CD1c-positive myeloid dendritic cell (primary cell): ENCODE results near the gene EVI5.

Experiments used
- DNase-seq: peaks from one replicate; pipeline ENCODE4 v3.0.0-alpha.2; 2016; ENCODE audit errors: extremely low spot score

EVI5 gene

GRCh38 chr1:92784639-92785500 lies at the start of gene EVI5:
Gene EVI5, minus strand, starts transcription at chr1:92785108. Its CDS starts 48,562 bp downstream, at chr1:92736546.
- DNase-seq, result peak; percentile 97

- DNase-seq, result no peak
These were observed 49.7 kb upstream of the EVI5 start for GRCh38 chr1:92834617-92835016.

GRCh38 chr1:92833840-92834239 lies 48.9 kb upstream of the EVI5 start:
- no peak for DNase-seq

GRCh38 chr1:92832537-92833114 lies 47.7 kb upstream of the EVI5 start:
- no peak for DNase-seq

- DNase-seq, result peak; percentile 99
These were observed 47.0 kb upstream of the EVI5 start, which contains the start of gene RPL5 for GRCh38 chr1:92831762-92832536. Gene RPL5, plus strand, starts transcription at chr1:92832040. Its CDS starts 75 bp downstream, at chr1:92832115.

GRCh38 chr1:92831368-92831761 lies 46.5 kb upstream of the EVI5 start:
- DNase-seq, result no peak

GRCh38 chr1:92826792-92827191 lies 41.9 kb upstream of the EVI5 start:
- no peak for DNase-seq

- no peak for DNase-seq
These were observed 38.0 kb upstream of the EVI5 start for GRCh38 chr1:92822879-92823278.

GRCh38 chr1:92820551-92820950 lies 35.6 kb upstream of the EVI5 start:
- DNase-seq, result no peak

- DNase-seq, result no peak
These were observed 35.1 kb upstream of the EVI5 start for GRCh38 chr1:92820024-92820423.

GRCh38 chr1:92817986-92818764 lies 33.3 kb upstream of the EVI5 start:
- peak; percentile 54 for DNase-seq

- DNase-seq, result no peak
These were observed 32.3 kb upstream of the EVI5 start for GRCh38 chr1:92817137-92817697.

- DNase-seq, result no peak
These were observed 31.8 kb upstream of the EVI5 start for GRCh38 chr1:92816732-92817131.

GRCh38 chr1:92808381-92808780 lies 23.5 kb upstream of the EVI5 start:
- DNase-seq, result no peak

- no peak for DNase-seq
These were observed 20.3 kb upstream of the EVI5 start for GRCh38 chr1:92805216-92805615.

GRCh38 chr1:92804721-92805201 lies 19.9 kb upstream of the EVI5 start:
- DNase-seq, result peak; percentile 77

- no peak for DNase-seq
These were observed 18.4 kb upstream of the EVI5 start for GRCh38 chr1:92803140-92803887.

- DNase-seq, result no peak
These were observed 13.1 kb upstream of the EVI5 start for GRCh38 chr1:92797961-92798360.

GRCh38 chr1:92797297-92797696 lies 12.4 kb upstream of the EVI5 start:
- DNase-seq, result no peak

- DNase-seq, result no peak
These were observed 10.3 kb upstream of the EVI5 start for GRCh38 chr1:92795166-92795565.
